OCI-LY1 (cell line): ENCODE results near the gene AGTPBP1.

Experiments
- H2AFZ ChIP-seq: fragments of 200-600 bp; sonication (generic), shearing (Covaris generic); 2 replicates; pipeline ENCODE4 v1.6.0; 2014; ENCODE audit warnings: antibody characterized with exemption, mild to moderate bottlenecking, low read length
- H3F3A ChIP-seq: fragments of 200-600 bp; sonication (generic), shearing (Covaris generic); 2 replicates; pipeline ENCODE4 v1.6.0; 2014; ENCODE audit warnings: mild to moderate bottlenecking, antibody characterized with exemption, low read length, moderate library complexity; ENCODE audit not compliant: insufficient read depth
- H3K27ac ChIP-seq: fragments of 200-600 bp; sonication (generic); 2 replicates; pipeline ENCODE4 v1.5.1; 2014; ENCODE audit warnings: low read length, mixed run types, mild to moderate bottlenecking, low read depth; ENCODE audit not compliant: poor library complexity, severe bottlenecking
- H3K27me3 ChIP-seq: fragments of 200-600 bp; sonication (generic); 2 replicates; pipeline ENCODE4 v1.6.0; 2014; ENCODE audit warnings: antibody characterized with exemption, mild to moderate bottlenecking, low read length, moderate library complexity; ENCODE audit not compliant: insufficient read depth
- H3K36me3 ChIP-seq: fragments of 200-600 bp; sonication (generic); 2 replicates; pipeline ENCODE4 v1.6.1; 2014; ENCODE audit warnings: mild to moderate bottlenecking, antibody characterized with exemption, low read length, moderate library complexity, mixed read lengths; ENCODE audit not compliant: insufficient read depth
- H3K4me1 ChIP-seq: fragments of 200-600 bp; sonication (generic); 2 replicates; pipeline ENCODE4 v1.5.1; 2014; ENCODE audit warnings: mild to moderate bottlenecking, low read length, moderate library complexity; ENCODE audit not compliant: insufficient read depth, severe bottlenecking
- H3K4me2 ChIP-seq: fragments of 200-600 bp; sonication (generic), shearing (Covaris generic); 2 replicates; pipeline ENCODE4 v1.6.1; 2014; ENCODE audit warnings: low read length
- H3K4me3 ChIP-seq: fragments of 200-600 bp; sonication (generic); 2 replicates; pipeline ENCODE4 v1.5.1; 2014; ENCODE audit warnings: low read length, low read depth, mild to moderate bottlenecking, mixed read lengths; ENCODE audit not compliant: poor library complexity, severe bottlenecking
- H3K79me2 ChIP-seq: fragments of 200-600 bp; shearing (Covaris generic); 2 replicates; pipeline ENCODE4 v1.6.1; 2016; ENCODE audit warnings: mixed run types, low read length, mixed read lengths; ENCODE audit not compliant: insufficient read depth
- H3K9ac ChIP-seq: fragments of 200-600 bp; sonication (generic), shearing (Covaris generic); 2 replicates; pipeline ENCODE4 v1.6.1; 2014; ENCODE audit warnings: mild to moderate bottlenecking, low read length, mixed read lengths
- H3K9me2 ChIP-seq: fragments of 200-600 bp; sonication (generic), shearing (Covaris generic); 2 replicates; pipeline ENCODE4 v1.6.1; 2014; ENCODE audit warnings: low read depth, mild to moderate bottlenecking, low read length, mixed read lengths
- H3K9me3 ChIP-seq: fragments of 200-600 bp; shearing (Covaris generic); 2 replicates; pipeline ENCODE4 v1.6.1; 2014; ENCODE audit warnings: low read length, mixed read lengths
- H4K20me1 ChIP-seq: fragments of 200-600 bp; sonication (generic), shearing (Covaris generic); 2 replicates; pipeline ENCODE4 v1.6.0; 2016; ENCODE audit warnings: mild to moderate bottlenecking, low read length; ENCODE audit not compliant: insufficient read depth
- CTCF ChIP-seq: fragments of 200-600 bp; sonication (generic), shearing (Covaris generic); IDR thresholded peaks from 2 replicates; pipeline ENCODE4 v1.5.1; 2017; ENCODE audit warnings: mild to moderate bottlenecking, antibody characterized with exemption, low read length, moderate library complexity, mixed read lengths
- EZH2 ChIP-seq: fragments of 200-600 bp; sonication (generic), shearing (Covaris generic); IDR thresholded peaks from 2 replicates; pipeline ENCODE4 v1.8.0; 2017; ENCODE audit warnings: borderline replicate concordance, mixed run types, mild to moderate bottlenecking, antibody characterized with exemption, low read length, moderate library complexity, mixed read lengths

Gene AGTPBP1

GRCh38 chr9:85713897-85714296 is 27.9 kb downstream of the AGTPBP1 start:
- Histone ChIP-seq H4K20me1 (no peaks in the 10 kb centered on the region), H3K27me3 (no peaks in the 10 kb centered on the region), H3K9ac (no peak overlapping the region), H3K79me2 (peaks cover 6% of the 10 kb centered on the region; the same call in 1 of the 2 replicates), H3K9me2 (no peaks in the 10 kb centered on the region), H2AFZ (no peak overlapping the region), H3K4me3 (no peak overlapping the region), H3K4me2 (no peak overlapping the region), H3K36me3 (peaks cover 13% of the 10 kb centered on the region), H3K27ac (no peak overlapping the region), H3K4me1 (peaks cover 15% of the 10 kb centered on the region), H3F3A (no peaks in the 10 kb centered on the region), H3K9me3 (peaks cover 5% of the 10 kb centered on the region)
- TF ChIP-seq EZH2 (no peak), CTCF (no peak)

GRCh38 chr9:85704744-85705143 is 37.0 kb downstream of the AGTPBP1 start:
- TF ChIP-seq EZH2 (no peak), CTCF (no peak)
- H3K79me2 ChIP-seq, result peaks cover under 1% of the 10 kb centered on the region; the same call in 1 of the 2 replicates
- no peak overlapping the region for H3K4me2 ChIP-seq

GRCh38 chr9:85703398-85703797 is 38.4 kb downstream of the AGTPBP1 start:
- Histone ChIP-seq H3K4me2 (no peak overlapping the region), H3K27ac (no peak overlapping the region), H3K79me2 (peaks cover 7% of the 10 kb centered on the region; the same call in 1 of the 2 replicates), H3K9ac (no peak overlapping the region), H3K4me1 (peaks cover 21% of the 10 kb centered on the region), H3K27me3 (no peaks in the 10 kb centered on the region), H4K20me1 (no peaks in the 10 kb centered on the region), H3K9me3 (no peaks in the 10 kb centered on the region), H3K9me2 (no peaks in the 10 kb centered on the region), H2AFZ (no peak overlapping the region), H3K36me3 (peaks cover under 1% of the 10 kb centered on the region; the same call in 1 of the 2 replicates), H3K4me3 (no peak overlapping the region), H3F3A (peaks cover 8% of the 10 kb centered on the region)
- TF ChIP-seq EZH2 (no peak), CTCF (no peak)

More at GRCh38 chr9:85704744-85705143, 37.0 kb downstream of the AGTPBP1 start:
- Histone ChIP-seq H3K9me2 (no peaks in the 10 kb centered on the region), H3K9me3 (peaks cover 7% of the 10 kb centered on the region), H3K36me3 (peaks cover 11% of the 10 kb centered on the region), H3K27me3 (no peaks in the 10 kb centered on the region), H3K9ac (no peak overlapping the region), H4K20me1 (no peaks in the 10 kb centered on the region), H2AFZ (no peak overlapping the region), H3K27ac (no peak overlapping the region), H3K4me3 (no peak overlapping the region), H3F3A (peaks cover 2% of the 10 kb centered on the region; the same call in 1 of the 2 replicates), H3K4me1 (peaks cover 9% of the 10 kb centered on the region)
